ENCODE measurements around the gene HMGN5. TPM values are rescaled to one million over a fixed set of nuclear protein-coding genes. Genes with fewer than 3 reads are reported as not detected.

HMGN5 gene
- 18.7 and 38.0 TPM in 2 replicates for polyA plus RNA-seq

DNA sequence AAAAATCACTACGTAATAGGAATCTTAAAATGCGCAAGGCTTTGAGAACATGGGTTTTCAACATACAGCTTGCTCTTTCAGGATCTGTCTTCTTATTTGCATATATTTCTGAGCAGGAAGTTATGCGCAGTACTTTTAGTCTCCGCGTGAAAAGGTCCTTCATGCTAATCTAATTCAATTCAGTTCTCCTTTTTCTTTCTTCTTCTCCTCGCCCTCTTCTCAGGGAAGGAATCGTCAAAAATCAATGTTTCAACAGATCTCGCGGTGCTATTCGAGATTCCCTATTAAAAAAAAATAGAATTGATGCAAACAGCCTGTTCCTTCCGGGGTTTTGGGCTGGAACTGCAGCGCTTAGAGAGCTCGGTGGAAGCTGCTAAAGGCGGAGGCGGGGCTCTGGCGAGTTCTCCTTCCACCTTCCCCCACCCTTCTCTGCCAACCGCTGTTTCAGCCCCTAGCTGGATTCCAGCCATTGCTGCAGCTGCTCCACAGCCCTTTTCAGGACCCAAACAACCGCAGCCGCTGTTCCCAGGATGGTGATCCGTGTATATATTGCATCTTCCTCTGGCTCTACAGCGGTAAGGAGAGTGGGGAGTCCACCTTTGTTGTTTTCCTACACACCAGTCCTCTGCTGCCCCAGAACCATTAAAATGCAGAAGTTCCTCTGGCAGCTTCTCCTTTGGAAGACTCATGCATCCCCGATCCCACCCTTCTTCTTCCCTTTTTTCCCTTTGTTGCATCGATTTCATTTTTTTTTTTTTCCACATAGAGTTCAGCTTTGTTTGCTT is at the start of gene HMGN5, which contains the start of gene SH3BGRL:
Gene HMGN5 (minus strand): TSS at position 243 of the 785 bp plus-strand sequence. CDS start 80,364 bp downstream, outside the sequence.
Gene SH3BGRL (plus strand): TSS at position 432 of the 785 bp plus-strand sequence. CDS start 99 bp downstream, at position 531.

Other genes starting within 250 kb of the HMGN5 start
- gene SH3BGRL, start 189 bp upstream of the HMGN5 start, polyA plus RNA-seq, result 110 and 163 TPM in 2 replicates

Measured in Purkinje cell (primary cell).